HFFc6 (cell line): Measurements from ENCODE around the gene FBXW10B. TPM values are rescaled to one million over a fixed set of nuclear protein-coding genes. Genes with fewer than 3 reads are reported as not detected.
"Not testable (repeated sequence)": the region's sequence is repeated elsewhere in the genome, so short reads cannot be mapped to it uniquely, and the experiment has no call there.

Experiments
- DNase-seq: peaks from one replicate; pipeline ENCODE4 v3.0.0-alpha.2; 2018
- H3K27ac Mint-ChIP-seq: 2 replicates; pipeline ENCODE4 v1.8.0; 2020; ENCODE audit warnings: mild to moderate bottlenecking, mixed read lengths
- H3K27me3 Mint-ChIP-seq: 2 replicates; pipeline ENCODE4 v1.8.0; 2021; ENCODE audit warnings: mild to moderate bottlenecking, moderate library complexity, mixed read lengths; ENCODE audit not compliant: insufficient read depth
- H3K36me3 Mint-ChIP-seq: 2 replicates; pipeline ENCODE4 v1.8.0; 2021; ENCODE audit warnings: low read depth, mixed read lengths
- H3K4me1 Mint-ChIP-seq: 2 replicates; pipeline ENCODE4 v1.8.0; 2020; ENCODE audit warnings: low read depth, mixed read lengths
- H3K4me3 Mint-ChIP-seq: 2 replicates; pipeline ENCODE4 v1.8.0; 2020; ENCODE audit warnings: mild to moderate bottlenecking, moderate library complexity, mixed read lengths
- H3K9me3 Mint-ChIP-seq: 2 replicates; pipeline ENCODE4 v1.8.0; 2020; ENCODE audit warnings: mild to moderate bottlenecking, mixed read lengths
- long read RNA-seq: library from polyadenylated mRNA; unstranded; transcript quantifications from one replicate; pipeline ENCODE4 v2.0.0, GENCODE V29; 2019
- total RNA-seq, 6 experiments: library from RNA; stranded (reverse); fragmentation: NEBNext Ultra II Directional; extraction: Animal tissue kit (Norgen Biotek cat#: 25700); gene quantifications; 2 replicates in 1 of 6; 3 replicates in 5 of 6; pipeline ENCODE4 v1.2.3, GENCODE V29; 2021
- TF ChIP-seq, protein P1 (sequence below): fragments of 200-600 bp; sonication (generic); IDR thresholded peaks from 2 replicates; pipeline ENCODE4 v1.5.0; 2021; ENCODE audit warnings: antibody characterized with exemption, mild to moderate bottlenecking

The FBXW10B gene, protein sequence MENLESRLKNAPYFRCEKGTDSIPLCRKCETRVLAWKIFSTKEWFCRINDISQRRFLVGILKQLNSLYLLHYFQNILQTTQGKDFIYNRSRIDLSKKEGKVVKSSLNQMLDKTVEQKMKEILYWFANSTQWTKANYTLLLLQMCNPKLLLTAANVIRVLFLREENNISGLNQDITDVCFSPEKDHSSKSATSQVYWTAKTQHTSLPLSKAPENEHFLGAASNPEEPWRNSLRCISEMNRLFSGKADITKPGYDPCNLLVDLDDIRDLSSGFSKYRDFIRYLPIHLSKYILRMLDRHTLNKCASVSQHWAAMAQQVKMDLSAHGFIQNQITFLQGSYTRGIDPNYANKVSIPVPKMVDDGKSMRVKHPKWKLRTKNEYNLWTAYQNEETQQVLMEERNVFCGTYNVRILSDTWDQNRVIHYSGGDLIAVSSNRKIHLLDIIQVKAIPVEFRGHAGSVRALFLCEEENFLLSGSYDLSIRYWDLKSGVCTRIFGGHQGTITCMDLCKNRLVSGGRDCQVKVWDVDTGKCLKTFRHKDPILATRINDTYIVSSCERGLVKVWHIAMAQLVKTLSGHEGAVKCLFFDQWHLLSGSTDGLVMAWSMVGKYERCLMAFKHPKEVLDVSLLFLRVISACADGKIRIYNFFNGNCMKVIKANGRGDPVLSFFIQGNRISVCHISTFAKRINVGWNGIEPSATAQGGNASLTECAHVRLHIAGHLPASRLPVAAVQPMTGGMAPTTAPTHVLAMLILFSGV
- under 1 TPM in 2 of 6 experiments, not detected in 4; 0.30 to 0.66 TPM for total RNA-seq
- long read RNA-seq, partial matches to known transcripts, result 0 of 1 reads
- long read RNA-seq, other reads (novel, unspliced or antisense), result 1 of 1 reads

DNA sequence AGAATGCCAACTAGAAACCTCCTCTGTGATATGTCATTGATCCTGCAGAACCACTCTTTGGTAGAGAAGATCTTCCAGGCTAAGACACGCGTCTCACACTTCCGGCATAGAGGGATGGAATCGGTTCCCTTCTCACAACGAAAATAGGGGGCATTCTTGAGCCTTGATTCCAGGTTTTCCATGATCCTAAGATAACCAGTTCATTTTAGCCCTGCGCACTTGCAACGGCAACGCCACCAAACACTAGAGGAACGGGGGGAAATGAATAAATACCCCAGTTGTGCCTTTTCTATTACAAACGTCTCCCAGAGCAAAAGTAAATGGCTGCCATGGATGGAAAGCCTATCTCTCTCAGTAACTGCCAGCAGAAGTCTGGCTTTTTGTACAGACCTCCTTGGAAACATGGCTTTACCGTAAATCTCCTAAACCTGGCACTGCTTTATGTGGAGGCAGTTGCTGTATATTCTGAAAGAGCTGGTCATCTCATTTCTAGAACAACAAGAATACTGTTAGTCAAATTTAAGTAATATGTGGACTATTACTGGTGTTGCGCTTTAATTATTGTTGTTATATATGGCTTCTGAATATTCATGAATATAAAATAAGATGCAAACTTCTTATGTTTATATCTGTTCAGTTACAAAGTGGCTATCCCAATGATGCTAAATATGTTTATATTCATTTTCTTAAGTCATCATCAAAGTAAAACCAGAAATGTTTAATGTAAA is at the start of gene FBXW10B:
TSS of gene FBXW10B (minus strand) at position 374 of the 728 bp plus-strand sequence. CDS start at position 182, 192 bp downstream.
- not testable (repeated sequence) for DNase-seq

DNA sequence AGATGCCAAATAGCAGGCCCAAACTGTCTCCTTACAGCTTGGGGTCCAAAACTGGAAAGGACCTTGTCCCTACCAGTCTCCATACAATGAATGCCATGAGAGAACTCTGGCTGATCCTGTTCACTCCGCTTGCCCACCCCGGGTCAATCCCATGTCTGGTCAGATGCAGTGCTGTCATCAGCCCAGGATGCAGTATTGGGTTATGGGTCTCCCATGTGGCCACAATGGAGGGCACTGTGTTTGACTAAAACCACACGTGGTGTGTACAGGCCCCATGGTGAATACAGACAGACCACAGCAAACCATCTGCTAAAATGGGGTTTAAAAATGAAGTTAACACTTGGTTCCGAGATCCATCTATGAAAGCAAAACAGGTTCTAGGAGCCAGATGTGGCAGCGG is 44.2 kb upstream of the FBXW10B start:
- Mint-ChIP-seq H3K4me3 (no peak overlapping the region), H3K27ac (no peak overlapping the region), H3K27me3 (no peaks in the 10 kb centered on the region; the same call in 1 of the 2 replicates), H3K4me1 (peaks cover 19% of the 10 kb centered on the region), H3K36me3 (peaks cover 13% of the 10 kb centered on the region; the same call in 1 of the 2 replicates), H3K9me3 (no peaks in the 10 kb centered on the region)
- DNase-seq, result no peak
- TF ChIP-seq, protein P1, sequence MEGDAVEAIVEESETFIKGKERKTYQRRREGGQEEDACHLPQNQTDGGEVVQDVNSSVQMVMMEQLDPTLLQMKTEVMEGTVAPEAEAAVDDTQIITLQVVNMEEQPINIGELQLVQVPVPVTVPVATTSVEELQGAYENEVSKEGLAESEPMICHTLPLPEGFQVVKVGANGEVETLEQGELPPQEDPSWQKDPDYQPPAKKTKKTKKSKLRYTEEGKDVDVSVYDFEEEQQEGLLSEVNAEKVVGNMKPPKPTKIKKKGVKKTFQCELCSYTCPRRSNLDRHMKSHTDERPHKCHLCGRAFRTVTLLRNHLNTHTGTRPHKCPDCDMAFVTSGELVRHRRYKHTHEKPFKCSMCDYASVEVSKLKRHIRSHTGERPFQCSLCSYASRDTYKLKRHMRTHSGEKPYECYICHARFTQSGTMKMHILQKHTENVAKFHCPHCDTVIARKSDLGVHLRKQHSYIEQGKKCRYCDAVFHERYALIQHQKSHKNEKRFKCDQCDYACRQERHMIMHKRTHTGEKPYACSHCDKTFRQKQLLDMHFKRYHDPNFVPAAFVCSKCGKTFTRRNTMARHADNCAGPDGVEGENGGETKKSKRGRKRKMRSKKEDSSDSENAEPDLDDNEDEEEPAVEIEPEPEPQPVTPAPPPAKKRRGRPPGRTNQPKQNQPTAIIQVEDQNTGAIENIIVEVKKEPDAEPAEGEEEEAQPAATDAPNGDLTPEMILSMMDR, result no peak

More for the DNA sequence above, at the start of gene FBXW10B:
- not testable (repeated sequence) for H3K27me3 Mint-ChIP-seq, H3K4me3 Mint-ChIP-seq, H3K4me1 Mint-ChIP-seq, H3K9me3 Mint-ChIP-seq, H3K36me3 Mint-ChIP-seq, H3K27ac Mint-ChIP-seq

DNA sequence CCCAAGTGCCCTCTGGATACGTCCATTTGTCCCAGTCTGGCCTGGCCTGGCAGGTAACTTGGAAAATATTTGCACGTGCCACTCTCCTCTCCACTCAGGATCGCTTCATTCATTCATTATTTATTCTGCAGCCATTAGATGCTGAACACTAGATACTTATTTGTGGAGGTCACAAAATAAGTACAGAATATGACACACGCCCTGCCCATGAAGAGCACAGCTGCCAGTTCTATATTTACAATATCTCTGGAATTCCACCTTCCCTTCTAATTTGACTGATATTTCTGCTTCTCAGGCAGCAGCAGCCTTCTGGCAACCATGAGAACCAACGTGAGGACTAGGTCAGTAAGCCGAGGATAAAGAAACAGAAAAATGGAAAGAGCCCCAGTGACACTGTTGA is 43.7 kb upstream of the FBXW10B start:
- Mint-ChIP-seq H3K27ac (no peak overlapping the region), H3K9me3 (no peaks in the 10 kb centered on the region), H3K36me3 (peaks cover 13% of the 10 kb centered on the region; the same call in 1 of the 2 replicates), H3K4me3 (no peak overlapping the region), H3K27me3 (no peaks in the 10 kb centered on the region; the same call in 1 of the 2 replicates), H3K4me1 (peaks cover 24% of the 10 kb centered on the region)
- TF ChIP-seq, protein P1, result no peak
- no peak for DNase-seq

DNA sequence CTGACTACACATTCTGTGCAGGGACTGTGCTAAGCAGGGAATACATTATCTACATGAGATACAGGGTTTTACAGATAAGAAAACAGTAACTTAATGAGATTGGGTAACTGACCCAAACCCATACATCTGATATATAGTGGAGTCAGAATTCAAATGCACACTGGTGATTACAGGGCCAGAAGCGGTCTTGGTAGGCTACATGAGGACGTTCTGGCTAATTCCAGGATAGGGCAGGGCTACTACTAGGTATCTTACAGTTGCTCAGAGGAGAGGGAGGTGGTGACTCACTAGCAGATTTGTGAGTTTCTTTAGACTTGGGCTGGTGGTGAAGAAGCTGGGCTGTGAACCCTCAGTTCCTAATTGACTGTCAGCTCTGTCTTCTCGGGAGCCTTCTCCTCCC is 43.2 kb upstream of the FBXW10B start:
- Mint-ChIP-seq H3K27me3 (no peaks in the 10 kb centered on the region; the same call in 1 of the 2 replicates), H3K4me1 (peaks cover 29% of the 10 kb centered on the region), H3K27ac (no peak overlapping the region), H3K4me3 (no peak overlapping the region), H3K9me3 (no peaks in the 10 kb centered on the region), H3K36me3 (peaks cover 17% of the 10 kb centered on the region)
- no peak for DNase-seq
- TF ChIP-seq, protein P1, result no peak

DNA sequence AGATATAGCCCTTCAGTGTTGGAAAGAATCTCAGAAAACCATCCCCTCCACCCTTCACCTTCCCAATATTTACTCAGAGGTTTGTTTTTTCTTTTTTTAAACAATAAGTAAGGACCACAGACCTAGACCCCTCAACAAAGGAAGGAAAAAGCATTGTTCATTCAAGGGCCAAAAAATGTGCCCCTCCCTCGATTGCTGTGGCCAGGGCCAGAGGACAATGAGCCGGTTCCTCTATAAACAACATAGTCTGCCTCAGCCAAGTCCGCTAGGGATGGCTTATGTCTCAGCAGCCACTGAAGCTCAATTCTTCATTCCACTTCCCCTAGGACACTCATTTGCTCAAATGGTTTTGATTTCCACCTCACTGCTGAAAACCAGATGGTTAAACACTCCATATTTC is 40.6 kb upstream of the FBXW10B start:
- Mint-ChIP-seq H3K4me1 (peaks cover 40% of the 10 kb centered on the region), H3K27me3 (no peaks in the 10 kb centered on the region; the same call in 1 of the 2 replicates), H3K27ac (no peak overlapping the region), H3K9me3 (no peaks in the 10 kb centered on the region), H3K4me3 (no peak overlapping the region), H3K36me3 (peaks cover 18% of the 10 kb centered on the region)
- DNase-seq, result no peak
- TF ChIP-seq, protein P1, result no peak
